Calu3 (cell line): ENCODE results near the gene GAL3ST2. TPM values are rescaled to one million over a fixed set of nuclear protein-coding genes. Genes with fewer than 3 reads are reported as not detected.

Experiments used
- BruUV-seq: library from RNA; stranded (reverse); fragments of 400-500 nt; replicated peaks from 2 replicates; lab custom pipeline; 2021; lab: Mats Ljungman, UMichigan
- CTCF ChIA-PET: fragments of 300-600 bp; sonication (Branson Sonifier 250); formaldehyde crosslinking; loops from one replicate; lab custom pipeline; 2022; ENCODE audit warnings: antibody characterized with exemption; lab: Charles Lee
- DNase-seq: peaks from one replicate; pipeline ENCODE4 v3.0.0; 2022
- H3K27ac Mint-ChIP-seq: one replicate; pipeline ENCODE4 v1.8.0; 2022; ENCODE audit warnings: mixed read lengths; ENCODE audit not compliant: unreplicated experiment
- H3K27me3 Mint-ChIP-seq: one replicate; pipeline ENCODE4 v1.8.0; 2022; ENCODE audit warnings: mixed read lengths; ENCODE audit not compliant: unreplicated experiment
- H3K36me3 Mint-ChIP-seq: one replicate; pipeline ENCODE4 v1.8.0; 2022; ENCODE audit warnings: mild to moderate bottlenecking, moderate library complexity, mixed read lengths; ENCODE audit not compliant: insufficient read depth, unreplicated experiment
- H3K4me1 Mint-ChIP-seq: one replicate; pipeline ENCODE4 v1.8.0; 2022; ENCODE audit warnings: mild to moderate bottlenecking, low read depth, mixed read lengths; ENCODE audit not compliant: unreplicated experiment
- H3K4me3 Mint-ChIP-seq: one replicate; pipeline ENCODE4 v1.8.0; 2022; ENCODE audit warnings: mild to moderate bottlenecking, low read depth, moderate library complexity, mixed read lengths; ENCODE audit not compliant: unreplicated experiment
- H3K9me3 Mint-ChIP-seq: one replicate; pipeline ENCODE4 v1.8.0; 2022; ENCODE audit warnings: low read depth, mixed read lengths; ENCODE audit not compliant: unreplicated experiment
- CTCF ChIP-seq: fragments of 200-600 bp; IDR thresholded peaks from one replicate; pipeline ENCODE4 v1.8.0; 2022; ENCODE audit warnings: antibody characterized with exemption; ENCODE audit not compliant: unreplicated experiment
- intact Hi-C: fragments of 100-400 bp; cut with micrococcal nuclease; formaldehyde crosslinking; loops from one replicate; pipeline ENCODE4 v1.10.0; 2022; ENCODE audit not compliant: unreplicated experiment
- total RNA-seq: library from RNA; stranded (reverse); gene quantifications from 2 replicates; pipeline ENCODE4 v1.2.3, GENCODE V29; 2022

Gene GAL3ST2
- total RNA-seq, 1 experiment from 2014 or later = not detected

DNA sequence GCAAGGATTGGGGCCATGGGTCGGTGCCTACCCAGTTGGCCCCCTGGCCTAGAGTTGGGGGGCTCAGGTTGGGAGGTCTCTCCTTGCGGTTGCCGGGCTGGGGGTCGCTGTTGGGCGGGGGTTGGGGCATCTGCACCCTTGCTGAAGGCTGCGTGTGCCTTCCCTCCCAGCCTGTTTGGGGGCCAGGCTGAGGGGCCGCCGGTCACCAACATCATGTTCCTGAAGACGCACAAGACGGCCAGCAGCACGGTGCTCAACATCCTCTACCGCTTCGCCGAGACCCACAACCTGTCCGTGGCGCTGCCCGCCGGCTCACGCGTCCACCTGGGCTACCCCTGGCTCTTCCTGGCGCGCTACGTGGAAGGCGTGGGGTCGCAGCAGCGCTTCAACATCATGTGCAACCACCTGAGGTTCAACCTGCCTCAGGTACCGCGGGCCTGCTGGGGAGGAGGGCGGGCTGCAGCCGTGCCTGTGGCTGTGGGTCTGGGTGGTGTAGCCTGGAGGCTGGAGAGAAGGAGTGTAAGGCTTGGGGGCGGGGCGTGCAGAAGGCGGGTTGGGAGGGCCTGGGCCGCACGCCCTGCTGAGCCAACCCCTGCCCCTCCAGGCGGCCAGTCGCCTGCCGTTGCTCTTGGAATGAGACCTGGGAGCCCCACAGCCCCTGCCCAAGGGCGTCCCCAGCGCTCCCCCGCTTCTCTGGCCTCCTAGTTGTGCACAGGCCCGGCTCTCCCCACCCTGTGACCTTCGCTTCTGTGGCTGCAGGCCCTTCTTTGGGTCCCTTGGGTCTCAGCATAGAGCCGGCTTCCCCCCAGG, 25.2 kb downstream of the GAL3ST2 start:
- Mint-ChIP-seq H3K4me3 (no peak overlapping the region), H3K27me3 (peaks cover 54% of the 10 kb centered on the region), H3K4me1 (no peaks in the 10 kb centered on the region), H3K36me3 (no peaks in the 10 kb centered on the region), H3K27ac (no peak overlapping the region), H3K9me3 (no peaks in the 10 kb centered on the region)
- no TSS peak for BruUV-seq
- intact Hi-C loops = no loop called here
- TF ChIP-seq CTCF = no peak
- CTCF ChIA-PET = interaction anchor here (0.7 kb wide), 1 partner anchor 541 kb away, joined by 3 read pairs; no protein-coding TSS in a partner anchor
- no peak for DNase-seq

- no peak for TF ChIP-seq CTCF
- Mint-ChIP-seq H3K27ac (no peak overlapping the region), H3K4me3 (peak overlapping the region; percentile 58), H3K9me3 (no peaks in the 10 kb centered on the region), H3K36me3 (no peaks in the 10 kb centered on the region), H3K4me1 (no peaks in the 10 kb centered on the region), H3K27me3 (peaks cover 48% of the 10 kb centered on the region)
- no peak for DNase-seq
- CTCF ChIA-PET = no interaction called here
- intact Hi-C loops = no loop called here
- BruUV-seq = no TSS peak
Measured at GRCh38 chr2:241802421-241803318, 26.0 kb downstream of the GAL3ST2 start.

GRCh38 chr2:241803387-241804325, 27.0 kb downstream of the GAL3ST2 start:
- peak; percentile 18 for DNase-seq
- TF ChIP-seq CTCF = no peak
- intact Hi-C loops = no loop called here
- BruUV-seq = no TSS peak
- CTCF ChIA-PET = no interaction called here
- peak overlapping the region; percentile 58 for H3K4me3 Mint-ChIP-seq
- no peak overlapping the region for H3K27ac Mint-ChIP-seq
- no peaks in the 10 kb centered on the region for H3K9me3 Mint-ChIP-seq
- H3K4me1 Mint-ChIP-seq = no peaks in the 10 kb centered on the region
- H3K27me3 Mint-ChIP-seq = peaks cover 43% of the 10 kb centered on the region
- H3K36me3 Mint-ChIP-seq = no peaks in the 10 kb centered on the region
